Stimulated activated CD8-positive, alpha-beta memory T cell treated with anti-CD3 and anti-CD28 coated beads, Interleukin-7, amount 100 ng/mL, for 24 hours (primary cell): ENCODE results near the gene USPL1.
"Not testable (repeated sequence)": the region's sequence is repeated elsewhere in the genome, so short reads cannot be mapped to it uniquely, and the experiment has no call there.

ENCODE experiments used
- DNase-seq: peaks from one replicate; pipeline ENCODE4 v3.0.0-alpha.2; 2020; ENCODE audit warnings: low read depth

USPL1 gene

GRCh38 chr13:30616927-30617314 lies 799 bp upstream of the USPL1 start:
- DNase-seq, result peak; percentile 14

- peak; percentile 4 for DNase-seq
Measured at GRCh38 chr13:30618186-30618929, 638 bp downstream of the USPL1 start.

GRCh38 chr13:30618930-30619279 lies 1.2 kb downstream of the USPL1 start:
- no peak for DNase-seq

DNA sequence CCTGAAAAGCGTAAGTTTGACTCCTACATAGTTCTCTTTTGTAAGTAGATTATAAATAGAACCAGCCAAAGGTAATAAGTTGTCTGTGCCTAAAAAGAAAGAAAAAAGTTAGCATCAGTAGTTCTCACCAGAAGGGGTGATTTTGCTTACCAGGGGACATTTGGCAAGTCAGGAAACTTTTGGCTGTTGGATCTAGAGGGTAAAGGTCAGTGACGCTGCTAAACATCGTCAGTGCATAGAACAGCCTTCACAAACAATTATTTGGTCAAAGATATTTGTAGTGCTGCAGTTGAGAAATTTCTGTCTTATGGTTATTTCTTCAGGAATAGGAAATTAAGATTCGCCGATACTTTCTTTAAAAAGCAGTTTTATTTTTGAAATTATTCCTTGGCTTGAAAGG lies 2.0 kb downstream of the USPL1 start:
- no peak for DNase-seq

- DNase-seq, result no peak
Measured at GRCh38 chr13:30620941-30621340, 3.2 kb downstream of the USPL1 start.

DNA sequence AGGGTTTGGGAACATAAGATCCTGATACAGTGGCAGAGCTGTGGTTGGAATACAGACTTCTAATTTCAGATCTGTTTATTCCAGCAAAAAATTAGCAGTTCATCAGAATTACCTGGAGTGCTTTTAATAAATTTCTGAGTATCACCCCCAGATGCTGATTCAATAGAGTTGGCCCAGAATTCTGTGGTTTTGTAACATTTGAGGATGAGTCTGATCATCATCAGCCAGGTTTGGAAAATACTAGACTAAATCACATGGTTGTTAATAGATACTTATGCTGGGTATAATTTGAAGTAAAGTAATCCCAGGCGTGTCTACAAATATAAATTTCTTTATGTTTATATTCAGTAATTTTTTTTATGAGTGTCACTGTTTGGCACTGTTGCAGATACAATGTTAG lies 4.8 kb downstream of the USPL1 start:
- no peak for DNase-seq

GRCh38 chr13:30623392-30623791 lies 5.7 kb downstream of the USPL1 start:
- no peak for DNase-seq

- no peak for DNase-seq
Measured at GRCh38 chr13:30624630-30625029, 6.9 kb downstream of the USPL1 start.

- DNase-seq, result no peak
Measured at GRCh38 chr13:30629527-30629926, 11.8 kb downstream of the USPL1 start.

GRCh38 chr13:30633861-30634260 lies 16.1 kb downstream of the USPL1 start:
- DNase-seq, result no peak

DNA sequence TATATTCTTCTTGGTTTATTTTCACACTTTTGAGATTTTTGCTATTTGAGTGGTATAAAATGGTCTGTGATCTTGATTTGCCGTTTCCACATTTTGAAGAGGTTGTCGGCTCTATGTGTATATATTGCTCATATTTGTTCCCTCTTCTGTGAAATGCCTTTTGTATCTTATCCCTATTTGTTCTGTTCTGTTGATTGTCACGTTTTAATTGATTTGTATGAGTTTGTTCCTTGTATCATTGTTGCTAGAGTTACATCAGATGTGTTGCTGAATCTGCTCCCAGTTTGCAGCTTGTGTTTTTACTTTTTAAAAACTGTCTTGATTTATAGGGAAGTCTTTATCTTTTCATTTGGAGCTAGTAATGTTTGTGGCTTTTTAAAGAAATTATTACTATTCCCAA lies 17.1 kb downstream of the USPL1 start:
- no peak for DNase-seq

- no peak for DNase-seq
Measured at GRCh38 chr13:30638301-30638700, 20.6 kb downstream of the USPL1 start.

DNA sequence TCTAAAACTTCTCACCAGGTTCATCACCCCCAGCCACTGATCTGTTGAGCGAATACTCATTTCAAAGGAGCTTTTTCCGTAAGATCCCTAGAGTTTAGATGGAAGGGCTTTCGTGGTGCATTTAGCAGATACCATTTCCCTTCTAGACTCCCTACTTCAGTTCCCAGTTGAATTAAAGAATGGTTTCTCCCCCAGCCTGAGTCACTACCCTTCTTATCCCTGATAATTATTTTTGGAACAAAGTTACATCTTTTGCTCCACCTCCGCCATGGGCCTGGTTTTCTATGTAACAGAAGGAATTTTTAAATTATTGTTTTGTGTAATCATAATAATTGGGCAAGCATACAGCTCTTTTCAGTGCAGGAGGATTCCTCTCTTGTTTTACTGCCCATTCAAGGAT lies 22.0 kb downstream of the USPL1 start:
- DNase-seq, result no peak

- not testable (repeated sequence) for DNase-seq
Measured at GRCh38 chr13:30641173-30641572, 23.5 kb downstream of the USPL1 start.

- DNase-seq, result no peak
Measured at GRCh38 chr13:30645629-30646028, 27.9 kb downstream of the USPL1 start.

DNA sequence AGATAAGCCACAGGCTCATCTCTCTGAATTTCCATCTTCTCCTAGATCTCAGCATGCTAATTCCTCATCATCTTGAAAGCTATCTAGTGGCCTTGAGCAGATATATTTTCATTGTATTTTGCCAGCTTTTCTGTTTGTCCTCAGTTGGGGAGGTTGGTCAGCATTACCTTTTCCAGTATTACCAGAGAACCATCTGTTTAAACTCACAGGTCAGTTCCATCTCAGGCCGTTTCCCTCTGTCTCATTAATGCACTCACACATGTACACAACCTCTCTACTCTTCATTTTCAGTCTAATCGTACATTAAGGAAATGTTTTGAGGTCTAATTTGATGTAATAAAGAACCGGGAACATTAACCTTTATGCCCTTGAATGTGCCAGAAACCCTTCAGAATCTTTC lies 29.7 kb downstream of the USPL1 start:
- DNase-seq, result no peak

- DNase-seq, result no peak
Measured at GRCh38 chr13:30647824-30648521, 30.3 kb downstream of the USPL1 start.

- DNase-seq, result no peak
Measured at GRCh38 chr13:30648522-30649012, 30.8 kb downstream of the USPL1 start.

- DNase-seq, result not testable (repeated sequence)
Measured at GRCh38 chr13:30651648-30652047, 33.9 kb downstream of the USPL1 start.

DNA sequence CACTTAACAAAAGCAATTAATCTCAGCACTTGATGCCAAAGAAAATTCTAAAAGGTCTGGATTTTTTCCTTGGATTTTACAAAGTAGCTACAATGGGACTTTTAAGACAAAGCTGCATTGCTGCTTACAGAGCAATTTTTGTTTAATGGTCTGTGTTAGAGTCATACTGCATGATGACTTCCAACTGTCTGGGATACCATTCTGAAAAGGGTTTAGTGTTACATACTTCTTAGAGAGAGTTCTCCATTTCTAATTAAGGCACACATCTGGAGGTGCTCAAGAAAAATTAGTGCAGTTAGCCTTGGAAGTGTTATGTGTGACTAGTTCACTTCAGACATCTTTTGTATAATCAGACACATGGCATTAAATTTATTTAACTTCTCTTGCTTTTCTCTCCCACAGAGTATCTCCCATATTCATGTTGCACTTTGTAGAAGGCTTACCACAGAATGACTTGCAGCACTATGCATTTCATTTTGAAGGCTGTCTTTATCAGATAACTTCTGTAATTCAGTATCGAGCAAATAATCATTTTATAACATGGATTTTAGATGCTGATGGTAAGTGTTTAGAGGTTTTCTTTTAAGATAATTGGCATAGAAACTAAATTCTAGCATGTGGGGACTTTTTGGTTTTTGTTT lies 35.1 kb downstream of the USPL1 start:
- DNase-seq, result no peak

- DNase-seq, result no peak
Measured at GRCh38 chr13:30654430-30654829, 36.7 kb downstream of the USPL1 start.

DNA sequence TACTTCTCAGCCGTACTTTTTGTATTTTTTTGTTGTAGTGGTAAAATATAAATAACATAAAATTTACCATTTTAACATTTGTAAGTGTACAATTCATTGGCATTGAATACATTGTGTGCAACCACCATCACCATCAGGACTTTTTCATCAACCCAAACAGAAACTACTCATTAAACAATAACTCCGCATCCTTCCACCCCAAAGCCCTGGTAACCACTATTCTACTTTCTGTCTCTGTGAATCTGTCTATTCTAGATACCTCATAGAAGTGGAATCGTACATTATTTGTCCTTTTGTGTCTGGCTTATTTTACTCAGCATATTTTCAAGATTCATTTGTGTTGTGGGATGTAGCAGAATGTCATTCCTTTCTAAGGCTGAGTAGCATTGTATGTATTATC lies 38.5 kb downstream of the USPL1 start:
- no peak for DNase-seq

DNA sequence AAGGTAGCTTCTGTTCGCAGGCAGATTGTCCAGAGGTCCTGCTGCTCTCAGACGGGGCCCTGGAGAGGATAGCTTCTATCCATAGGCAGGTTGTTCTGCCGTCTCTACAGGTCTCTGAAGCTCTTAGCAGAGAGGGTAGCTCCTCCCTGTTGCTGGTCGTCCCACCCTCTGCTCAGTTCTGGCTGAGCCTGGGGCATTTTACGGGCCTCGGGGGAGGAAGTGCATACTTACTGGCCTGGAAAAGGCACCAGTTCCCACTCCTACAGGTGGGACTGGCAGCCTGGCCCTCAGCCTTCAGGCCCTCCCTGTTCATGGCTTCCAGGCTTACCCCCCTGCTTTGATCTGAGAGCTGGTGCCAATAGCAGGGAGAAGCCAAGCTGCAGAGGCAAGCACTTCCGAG lies 42.3 kb downstream of the USPL1 start:
- no peak for DNase-seq
